Smooth muscle cell (in vitro differentiated cells): ENCODE measurements around the gene PCGF3. TPM values are rescaled to one million over a fixed set of nuclear protein-coding genes. Genes with fewer than 3 reads are reported as not detected.
"Not testable (repeated sequence)": the region's sequence is repeated elsewhere in the genome, so short reads cannot be mapped to it uniquely, and the experiment has no call there.

Experiments
- DNase-seq: peaks from one replicate; lab custom pipeline; 2025; ENCODE audit not compliant: unreplicated experiment; lab: John Stamatoyannopoulos, UW
- H2AFZ ChIP-seq: fragments of 200-600 bp; sonication (generic); 2 replicates; pipeline ENCODE4 v1.6.0; 2016; ENCODE audit warnings: antibody characterized with exemption, low read depth, mild to moderate bottlenecking
- H3F3A ChIP-seq: fragments of 200-600 bp; sonication (generic); 2 replicates; pipeline ENCODE4 v1.6.0; 2017; ENCODE audit warnings: antibody characterized with exemption, low read depth
- H3K27ac ChIP-seq: fragments of 200-600 bp; sonication (generic); 2 replicates; pipeline ENCODE4 v1.5.1; 2016; ENCODE audit warnings: low read depth, mild to moderate bottlenecking
- H3K27me3 ChIP-seq: fragments of 200-600 bp; sonication (generic); 2 replicates; pipeline ENCODE4 v1.6.1; 2016; ENCODE audit warnings: low read depth, mild to moderate bottlenecking
- H3K36me3 ChIP-seq: fragments of 200-600 bp; sonication (generic); 2 replicates; pipeline ENCODE4 v1.5.1; 2016; ENCODE audit warnings: low read depth
- H3K4me1 ChIP-seq: fragments of 200-600 bp; sonication (generic); 2 replicates; pipeline ENCODE4 v1.5.1; 2016; ENCODE audit warnings: low read depth
- H3K4me2 ChIP-seq: fragments of 200-600 bp; sonication (generic); 2 replicates; pipeline ENCODE4 v1.6.0; 2016; ENCODE audit warnings: mild to moderate bottlenecking
- H3K4me3 ChIP-seq: fragments of 200-600 bp; sonication (generic); 2 replicates; pipeline ENCODE4 v1.5.1; 2016; ENCODE audit warnings: mild to moderate bottlenecking
- H3K79me2 ChIP-seq: fragments of 200-600 bp; sonication (generic); 2 replicates; pipeline ENCODE4 v1.6.0; 2016; ENCODE audit warnings: low read depth, mild to moderate bottlenecking
- H3K9ac ChIP-seq: fragments of 200-600 bp; sonication (generic); 2 replicates; pipeline ENCODE4 v1.6.0; 2016; ENCODE audit warnings: low read depth
- H3K9me3 ChIP-seq: fragments of 200-600 bp; sonication (generic); replicated peaks from 2 replicates; pipeline ENCODE4 v1.5.1; 2016; ENCODE audit warnings: low read depth
- H4K20me1 ChIP-seq: fragments of 200-600 bp; sonication (generic); 2 replicates; pipeline ENCODE4 v1.6.0; 2016; ENCODE audit warnings: low read depth
- CTCF ChIP-seq: fragments of 200-600 bp; sonication (generic); IDR thresholded peaks from 2 replicates; pipeline ENCODE4 v1.5.1; 2017; ENCODE audit warnings: borderline replicate concordance, mild to moderate bottlenecking, antibody characterized with exemption; ENCODE audit not compliant: insufficient read depth, poor library complexity, severe bottlenecking
- WGBS: methylation state at CpG from one replicate; pipeline ENCODE4 v1.1.7; 2016; ENCODE audit warnings: low lambda C conversion rate; 5-methylcytosine and 5-hydroxymethylcytosine counted together
- polyA plus RNA-seq: library from polyadenylated mRNA; unstranded; fragments of >200 nt; fragmentation: Nextera tagmentation; extraction: Ambion mirVana; gene quantifications from 2 replicates; pipeline ENCODE4 v1.2.1, GENCODE V29; 2016
- total RNA-seq: library from RNA; depleted of rRNA; stranded (reverse); fragments of >200 nt; gene quantifications from 2 replicates; pipeline ENCODE4 v1.2.3, GENCODE V29; 2014

Gene PCGF3
- total and polyA plus RNA-seq, 2 experiments from 2014 or later: 29.6 to 45.4 TPM

GRCh38 chr4:801436-802124 lies 95.9 kb downstream of the PCGF3 start:
- DNase-seq: no peak
- H3K4me2 ChIP-seq: no peak overlapping the region
- no peak overlapping the region for H3K9ac ChIP-seq
- no peak overlapping the region for H3K27ac ChIP-seq
- H3F3A ChIP-seq: no peaks in the 10 kb centered on the region
- no peaks in the 10 kb centered on the region for H4K20me1 ChIP-seq
- H3K36me3 ChIP-seq: no peaks in the 10 kb centered on the region
- no peaks in the 10 kb centered on the region for H3K4me1 ChIP-seq
- TF ChIP-seq CTCF: no peak
- no peaks in the 10 kb centered on the region for H3K9me3 ChIP-seq
- H3K4me3 ChIP-seq: no peak overlapping the region
- 90% methylated on average over 13 of the region's 13 CpGs for WGBS
- no peak overlapping the region for H2AFZ ChIP-seq
- H3K27me3 ChIP-seq: peaks cover 7% of the 10 kb centered on the region
- H3K79me2 ChIP-seq: no peaks in the 10 kb centered on the region

GRCh38 chr4:803884-804283 lies 98.3 kb downstream of the PCGF3 start:
- H3K4me2 ChIP-seq: no peak overlapping the region
- no peaks in the 10 kb centered on the region for H4K20me1 ChIP-seq
- H2AFZ ChIP-seq: no peak overlapping the region
- no peak for DNase-seq
- 95% methylated on average over 13 of the region's 13 CpGs for WGBS
- H3K9me3 ChIP-seq: no peaks in the 10 kb centered on the region
- H3K27ac ChIP-seq: no peak overlapping the region
- no peaks in the 10 kb centered on the region for H3F3A ChIP-seq
- TF ChIP-seq CTCF: no peak
- no peaks in the 10 kb centered on the region for H3K36me3 ChIP-seq
- H3K4me1 ChIP-seq: no peaks in the 10 kb centered on the region
- H3K27me3 ChIP-seq: no peaks in the 10 kb centered on the region
- H3K79me2 ChIP-seq: no peaks in the 10 kb centered on the region
- H3K9ac ChIP-seq: no peak overlapping the region
- H3K4me3 ChIP-seq: no peak overlapping the region

GRCh38 chr4:804804-805203 lies 99.2 kb downstream of the PCGF3 start:
- DNase-seq: no peak
- Histone ChIP-seq H3K9me3 (no peaks in the 10 kb centered on the region), H3K27ac (no peak overlapping the region), H3K36me3 (no peaks in the 10 kb centered on the region), H3F3A (no peaks in the 10 kb centered on the region), H3K4me2 (no peak overlapping the region), H3K9ac (no peak overlapping the region), H2AFZ (no peak overlapping the region), H3K27me3 (no peaks in the 10 kb centered on the region), H3K4me3 (no peak overlapping the region), H4K20me1 (no peaks in the 10 kb centered on the region), H3K79me2 (no peaks in the 10 kb centered on the region), H3K4me1 (no peaks in the 10 kb centered on the region)
- no peak for TF ChIP-seq CTCF
- 93% methylated on average over 27 of the region's 44 CpGs for WGBS

GRCh38 chr4:806979-807378 lies 101.3 kb downstream of the PCGF3 start:
- H3K4me1 ChIP-seq, H2AFZ ChIP-seq, H3K36me3 ChIP-seq, H3F3A ChIP-seq, H3K27ac ChIP-seq, H3K9ac ChIP-seq, H3K9me3 ChIP-seq, H3K4me2 ChIP-seq, H3K4me3 ChIP-seq, H4K20me1 ChIP-seq, H3K79me2 ChIP-seq, DNase-seq: not testable (repeated sequence)
- peaks cover 12% of the 10 kb centered on the region for H3K27me3 ChIP-seq
- WGBS: 94% methylated on average over 4 of the region's 4 CpGs
